Measurements from ENCODE around the gene NALF2.

NALF2 gene

DNA sequence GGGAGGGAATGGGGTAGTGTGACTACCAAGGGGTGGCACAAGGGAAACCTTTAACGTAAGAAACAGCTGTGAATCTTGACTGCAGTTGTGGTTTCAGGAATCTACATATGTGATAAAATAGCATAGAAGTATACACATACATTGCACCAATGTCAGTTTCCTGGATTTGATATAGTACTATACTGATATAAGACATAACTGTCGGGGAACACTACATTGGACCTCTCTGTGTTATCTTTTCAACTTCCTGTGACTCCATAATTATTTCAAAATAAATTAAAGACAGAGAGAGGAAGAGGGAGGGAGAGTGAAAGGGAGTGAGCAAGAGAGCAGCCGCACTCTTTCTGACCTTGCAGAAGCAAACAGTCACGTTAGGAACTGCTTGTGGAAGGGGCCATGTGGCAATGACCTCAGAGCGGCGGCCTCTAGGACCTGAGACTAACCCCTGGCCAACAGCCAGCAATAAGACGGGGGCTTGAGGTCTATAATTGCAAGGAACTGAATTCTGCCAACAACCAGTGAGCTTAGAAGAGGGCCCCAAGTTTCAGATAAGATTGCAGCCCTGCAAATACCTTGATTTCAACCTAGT lies 47.4 kb downstream of the NALF2 start:
- Histone ChIP-seq H3K27ac (ENCODE audit: low read length) (no peak overlapping the region), H3K4me1 (ENCODE audit: insufficient read depth, low read length) (no peaks in the 10 kb centered on the region), H4K20me1 (ENCODE audit: insufficient read depth, low read length) (no peaks in the 10 kb centered on the region), H2AFZ (ENCODE audit: low read depth, low read length) (no peak overlapping the region), H3K9ac (ENCODE audit: low read depth, low read length) (no peak overlapping the region), H3K4me3 (ENCODE audit: low read depth in 1 of 2, low read length in 2 of 2) (no peak overlapping the region), H3K36me3 (ENCODE audit: insufficient read depth, low read length) (no peaks in the 10 kb centered on the region), H3K79me2 (ENCODE audit: insufficient read depth, low read length) (no peaks in the 10 kb centered on the region), H3K4me2 (ENCODE audit: insufficient read depth, low read length) (no peak overlapping the region), H3K9me3 (ENCODE audit: insufficient read depth, low read length, severe bottlenecking) (peaks cover 12% of the 10 kb centered on the region), H3K27me3 (ENCODE audit: insufficient read depth, low read length, poor library complexity) (no peaks in the 10 kb centered on the region)
- TF ChIP-seq, protein P1, sequence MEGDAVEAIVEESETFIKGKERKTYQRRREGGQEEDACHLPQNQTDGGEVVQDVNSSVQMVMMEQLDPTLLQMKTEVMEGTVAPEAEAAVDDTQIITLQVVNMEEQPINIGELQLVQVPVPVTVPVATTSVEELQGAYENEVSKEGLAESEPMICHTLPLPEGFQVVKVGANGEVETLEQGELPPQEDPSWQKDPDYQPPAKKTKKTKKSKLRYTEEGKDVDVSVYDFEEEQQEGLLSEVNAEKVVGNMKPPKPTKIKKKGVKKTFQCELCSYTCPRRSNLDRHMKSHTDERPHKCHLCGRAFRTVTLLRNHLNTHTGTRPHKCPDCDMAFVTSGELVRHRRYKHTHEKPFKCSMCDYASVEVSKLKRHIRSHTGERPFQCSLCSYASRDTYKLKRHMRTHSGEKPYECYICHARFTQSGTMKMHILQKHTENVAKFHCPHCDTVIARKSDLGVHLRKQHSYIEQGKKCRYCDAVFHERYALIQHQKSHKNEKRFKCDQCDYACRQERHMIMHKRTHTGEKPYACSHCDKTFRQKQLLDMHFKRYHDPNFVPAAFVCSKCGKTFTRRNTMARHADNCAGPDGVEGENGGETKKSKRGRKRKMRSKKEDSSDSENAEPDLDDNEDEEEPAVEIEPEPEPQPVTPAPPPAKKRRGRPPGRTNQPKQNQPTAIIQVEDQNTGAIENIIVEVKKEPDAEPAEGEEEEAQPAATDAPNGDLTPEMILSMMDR (IDR thresholded peaks at IDR 0.05; ENCODE audit: borderline replicate concordance, extremely low read depth, low read length, poor library complexity, severe bottlenecking): no peak
- TF ChIP-seq EZH2 (IDR thresholded peaks at IDR 0.05; ENCODE audit: borderline replicate concordance, low read depth, low read length, severe bottlenecking): no peak
- ATAC-seq (ENCODE audit: insufficient read depth, low read depth) (no peak), DNase-seq (no peak)

GRCh38 chrX:69552512-69552911 lies 48.4 kb downstream of the NALF2 start:
- Histone ChIP-seq H4K20me1 (ENCODE audit: insufficient read depth, low read length) (no peaks in the 10 kb centered on the region), H3K9ac (ENCODE audit: low read depth, low read length) (no peak overlapping the region), H2AFZ (ENCODE audit: low read depth, low read length) (no peak overlapping the region), H3K9me3 (ENCODE audit: insufficient read depth, low read length, severe bottlenecking) (peaks cover 2% of the 10 kb centered on the region), H3K4me3 (ENCODE audit: low read depth in 1 of 2, low read length in 2 of 2) (no peak overlapping the region), H3K27ac (ENCODE audit: low read length) (no peak overlapping the region), H3K36me3 (ENCODE audit: insufficient read depth, low read length) (no peaks in the 10 kb centered on the region), H3K79me2 (ENCODE audit: insufficient read depth, low read length) (no peaks in the 10 kb centered on the region), H3K4me2 (ENCODE audit: insufficient read depth, low read length) (no peak overlapping the region), H3K4me1 (ENCODE audit: insufficient read depth, low read length) (no peaks in the 10 kb centered on the region), H3K27me3 (ENCODE audit: insufficient read depth, low read length, poor library complexity) (no peaks in the 10 kb centered on the region)
- DNase-seq (no peak), ATAC-seq (ENCODE audit: insufficient read depth, low read depth) (no peak)
- TF ChIP-seq, protein P1 (IDR thresholded peaks at IDR 0.05; ENCODE audit: borderline replicate concordance, extremely low read depth, low read length, poor library complexity, severe bottlenecking): no peak
- no peak for TF ChIP-seq EZH2 (IDR thresholded peaks at IDR 0.05; ENCODE audit: borderline replicate concordance, low read depth, low read length, severe bottlenecking)

All from DND-41 (cell line).